ENCODE results near the gene GARS1. TPM values are rescaled to one million over a fixed set of nuclear protein-coding genes. Genes with fewer than 3 reads are reported as not detected.

GARS1 gene
- total RNA-seq, 4 donors from 2014 or later: 79.2 to 125 (median 97.3) TPM

DNA sequence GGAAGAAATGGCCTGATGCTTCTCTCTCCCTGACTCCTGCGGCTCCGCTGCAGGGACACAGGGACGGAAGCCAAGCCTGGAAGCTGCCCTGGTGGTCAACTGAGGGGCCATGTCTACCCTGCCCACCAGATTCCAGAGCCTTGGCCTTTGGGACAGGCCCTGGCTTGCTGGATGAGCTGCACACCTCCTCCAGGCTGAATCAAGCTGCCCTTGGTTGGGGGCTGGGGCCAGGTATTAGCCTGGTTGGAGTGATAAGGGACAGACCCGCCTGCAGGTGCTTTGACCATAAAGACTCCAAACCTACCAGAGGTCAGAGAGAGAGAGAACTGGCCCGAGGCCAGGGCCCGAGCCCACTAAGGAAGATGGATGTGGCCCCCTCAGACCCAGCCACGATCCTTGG, 57.5 kb downstream of the GARS1 start:
- intact Hi-C loops (cut with DNase I): no loop called here
- Histone ChIP-seq H3K36me3 (no peaks in the 10 kb centered on the region), H3K27me3 (no peaks in the 10 kb centered on the region), H3K27ac (no peak overlapping the region), H3K9me3 (no peaks in the 10 kb centered on the region), H3K4me3 (no peak overlapping the region), H3K4me1 (no peaks in the 10 kb centered on the region)
- TF ChIP-seq, protein P1, sequence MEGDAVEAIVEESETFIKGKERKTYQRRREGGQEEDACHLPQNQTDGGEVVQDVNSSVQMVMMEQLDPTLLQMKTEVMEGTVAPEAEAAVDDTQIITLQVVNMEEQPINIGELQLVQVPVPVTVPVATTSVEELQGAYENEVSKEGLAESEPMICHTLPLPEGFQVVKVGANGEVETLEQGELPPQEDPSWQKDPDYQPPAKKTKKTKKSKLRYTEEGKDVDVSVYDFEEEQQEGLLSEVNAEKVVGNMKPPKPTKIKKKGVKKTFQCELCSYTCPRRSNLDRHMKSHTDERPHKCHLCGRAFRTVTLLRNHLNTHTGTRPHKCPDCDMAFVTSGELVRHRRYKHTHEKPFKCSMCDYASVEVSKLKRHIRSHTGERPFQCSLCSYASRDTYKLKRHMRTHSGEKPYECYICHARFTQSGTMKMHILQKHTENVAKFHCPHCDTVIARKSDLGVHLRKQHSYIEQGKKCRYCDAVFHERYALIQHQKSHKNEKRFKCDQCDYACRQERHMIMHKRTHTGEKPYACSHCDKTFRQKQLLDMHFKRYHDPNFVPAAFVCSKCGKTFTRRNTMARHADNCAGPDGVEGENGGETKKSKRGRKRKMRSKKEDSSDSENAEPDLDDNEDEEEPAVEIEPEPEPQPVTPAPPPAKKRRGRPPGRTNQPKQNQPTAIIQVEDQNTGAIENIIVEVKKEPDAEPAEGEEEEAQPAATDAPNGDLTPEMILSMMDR (IDR thresholded peaks at IDR 0.05): no peak
- TF ChIP-seq POLR2A (IDR thresholded peaks at IDR 0.05): no peak
- WGBS, 2 donors: 77 to 92% methylated on average over 4 of the region's 7 CpGs
- DNase-seq: no peak

DNA sequence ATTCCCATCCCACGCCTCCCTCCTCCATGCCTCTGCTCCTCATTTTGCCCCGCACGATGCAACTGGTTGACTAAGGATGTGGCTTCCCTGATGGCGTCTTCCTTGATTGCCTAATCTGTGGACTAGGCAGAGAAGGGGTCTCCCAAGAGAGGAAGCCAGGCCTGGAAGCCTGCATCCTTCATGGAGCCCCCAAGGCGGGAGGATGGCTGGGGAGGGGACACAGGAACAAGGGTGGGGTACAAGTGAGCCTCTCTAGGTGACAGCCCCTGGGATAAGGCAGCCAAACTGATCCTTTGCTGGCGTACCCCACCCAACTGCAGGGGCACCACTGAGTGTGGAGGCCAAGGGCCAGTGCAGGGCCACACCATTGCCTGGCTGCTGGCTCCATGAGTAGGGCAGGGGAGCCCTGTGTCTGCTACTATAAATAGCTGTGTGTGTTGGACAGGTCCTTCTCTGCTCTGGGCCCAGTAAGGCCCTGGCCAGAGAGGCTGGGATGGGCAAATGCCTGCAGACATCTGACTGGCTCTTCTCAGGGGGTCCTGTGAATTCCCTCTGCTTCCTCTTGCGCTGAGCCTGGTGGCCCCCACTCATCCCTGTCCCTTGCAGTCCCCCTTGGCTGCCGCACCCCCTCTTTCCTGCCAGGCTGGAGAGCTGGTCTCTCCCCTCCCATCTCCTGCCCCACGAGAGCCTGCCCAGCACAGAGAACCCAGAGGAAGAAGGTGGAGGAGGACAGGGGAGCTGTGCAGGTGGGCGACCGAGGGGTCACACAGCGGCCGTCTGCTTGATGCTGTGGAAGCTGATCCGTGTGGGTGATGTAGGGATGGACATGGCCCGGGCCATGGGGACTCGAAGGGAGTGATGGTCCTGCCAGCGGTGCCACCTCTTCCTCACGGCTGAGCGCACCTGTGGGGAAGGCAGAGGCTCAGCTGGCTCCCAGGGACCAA, 58.3 kb downstream of the GARS1 start:
- Histone ChIP-seq H3K4me1 (no peaks in the 10 kb centered on the region), H3K36me3 (no peaks in the 10 kb centered on the region), H3K27ac (no peak overlapping the region), H3K9me3 (no peaks in the 10 kb centered on the region), H3K27me3 (no peaks in the 10 kb centered on the region), H3K4me3 (no peak overlapping the region)
- DNase-seq: no peak
- TF ChIP-seq, protein P1 (IDR thresholded peaks at IDR 0.05): no peak
- no peak for TF ChIP-seq POLR2A (IDR thresholded peaks at IDR 0.05)
- intact Hi-C loops (cut with DNase I): no loop called here
- WGBS, 2 donors: 84 to 85% methylated on average over 5 to 8 of the region's 19 CpGs

DNA sequence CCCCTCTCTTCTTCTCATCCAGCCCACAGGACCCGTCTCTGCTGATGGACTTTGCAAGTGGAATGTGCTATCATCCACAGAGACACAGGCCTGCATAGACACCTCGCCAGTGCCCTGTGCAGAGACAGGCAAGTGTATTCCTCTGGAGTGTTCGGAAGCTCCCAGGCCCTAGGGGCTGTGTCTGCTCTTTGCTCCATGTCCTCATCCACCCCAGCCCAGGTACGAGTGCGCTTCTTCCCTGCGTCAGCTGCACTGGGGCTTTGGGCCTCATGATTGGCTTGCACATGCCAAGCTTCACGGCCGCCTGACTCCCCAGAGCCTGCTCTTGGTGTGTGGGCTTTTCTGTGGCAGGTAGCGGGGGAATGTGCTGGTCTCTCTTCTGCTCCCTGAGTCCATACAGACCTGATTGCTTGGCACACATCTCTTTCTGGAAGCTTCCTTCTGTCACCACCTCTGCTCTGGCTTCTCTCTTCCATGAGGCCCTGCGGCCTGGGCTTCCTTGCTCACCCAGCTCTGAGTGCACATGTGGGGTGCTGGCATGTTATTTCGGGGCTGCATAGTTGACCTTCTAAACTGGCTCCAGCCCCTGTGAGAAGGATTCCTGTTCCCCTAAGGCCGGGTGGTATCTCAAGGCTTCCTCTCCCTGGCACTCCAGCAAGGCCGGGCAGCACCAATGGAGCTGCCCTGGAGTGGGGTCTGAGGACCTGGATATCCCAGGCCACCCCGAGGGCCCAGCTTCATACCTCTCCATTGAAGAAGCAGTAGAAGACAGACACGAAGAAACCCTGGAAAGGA, 59.8 kb downstream of the GARS1 start:
- 88 to 94% methylated on average over 8 to 10 of the region's 15 CpGs for WGBS, 2 donors
- no peaks in the 10 kb centered on the region for H3K4me1 ChIP-seq
- H3K4me3 ChIP-seq: no peak overlapping the region
- no peak for TF ChIP-seq POLR2A (IDR thresholded peaks at IDR 0.05)
- TF ChIP-seq, protein P1 (IDR thresholded peaks at IDR 0.05): no peak
- DNase-seq: no peak
- no peak overlapping the region for H3K27ac ChIP-seq
- H3K36me3 ChIP-seq: no peaks in the 10 kb centered on the region
- no peaks in the 10 kb centered on the region for H3K9me3 ChIP-seq
- intact Hi-C loops (cut with DNase I): no loop called here
- no peaks in the 10 kb centered on the region for H3K27me3 ChIP-seq

DNA sequence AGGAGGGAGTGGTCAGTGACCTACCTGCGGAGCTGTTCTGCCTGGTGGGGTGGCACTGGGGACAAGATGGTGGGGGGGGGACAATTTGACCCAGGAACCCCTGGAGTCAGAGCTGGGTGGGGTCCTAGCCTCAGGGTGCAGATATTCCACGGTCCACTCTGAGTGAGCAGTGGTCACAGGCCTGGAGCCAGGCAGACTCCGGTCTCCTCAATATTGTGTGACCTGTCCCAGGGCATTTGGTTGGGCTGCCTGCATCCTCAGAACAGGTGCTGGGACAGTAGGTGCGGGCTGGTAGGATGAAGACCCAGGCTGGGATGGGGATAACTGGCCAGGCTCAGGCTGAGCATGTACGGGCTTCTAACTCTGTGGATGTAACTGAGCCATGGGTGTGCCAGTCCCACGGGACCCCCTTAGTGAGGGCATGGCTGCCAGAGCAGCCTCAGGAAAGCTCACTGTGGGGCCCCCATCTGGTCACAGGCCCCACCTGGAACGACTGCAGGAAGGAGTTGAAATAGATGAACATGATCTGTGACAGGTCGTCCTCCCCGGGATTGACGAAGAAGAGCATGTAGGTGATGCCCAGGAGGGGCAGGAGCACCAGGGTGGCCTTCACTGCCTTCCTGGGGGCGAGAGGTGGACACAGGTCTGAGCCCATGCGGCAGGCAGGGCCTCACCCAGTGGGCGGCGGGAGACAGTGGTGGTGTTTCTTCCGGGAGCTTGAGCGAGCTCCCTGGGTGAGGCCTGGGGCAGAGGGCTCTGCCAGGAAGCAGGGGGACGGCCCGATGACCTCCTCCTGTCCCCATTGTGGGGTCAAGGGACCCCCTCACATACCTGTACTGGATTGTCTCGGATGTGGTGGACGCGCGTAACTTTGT, 60.7 kb downstream of the GARS1 start:
- H3K27me3 ChIP-seq: no peaks in the 10 kb centered on the region
- no peak overlapping the region for H3K4me3 ChIP-seq
- no peaks in the 10 kb centered on the region for H3K4me1 ChIP-seq
- no peaks in the 10 kb centered on the region for H3K9me3 ChIP-seq
- 86 to 87% methylated on average over 9 to 12 of the region's 22 CpGs for WGBS, 2 donors
- no peak for TF ChIP-seq POLR2A (IDR thresholded peaks at IDR 0.05)
- TF ChIP-seq, protein P1 (IDR thresholded peaks at IDR 0.05): no peak
- DNase-seq: no peak
- intact Hi-C loops (cut with DNase I): no loop called here
- H3K36me3 ChIP-seq: no peaks in the 10 kb centered on the region
- no peak overlapping the region for H3K27ac ChIP-seq
